ENCODE results near the gene F11R.
A peak's percentile ranks its signal among the peaks of the same experiment; 100 is the strongest.
"Not testable (repeated sequence)": the region's sequence is repeated elsewhere in the genome, so short reads cannot be mapped to it uniquely, and the experiment has no call there.

The F11R gene

DNA sequence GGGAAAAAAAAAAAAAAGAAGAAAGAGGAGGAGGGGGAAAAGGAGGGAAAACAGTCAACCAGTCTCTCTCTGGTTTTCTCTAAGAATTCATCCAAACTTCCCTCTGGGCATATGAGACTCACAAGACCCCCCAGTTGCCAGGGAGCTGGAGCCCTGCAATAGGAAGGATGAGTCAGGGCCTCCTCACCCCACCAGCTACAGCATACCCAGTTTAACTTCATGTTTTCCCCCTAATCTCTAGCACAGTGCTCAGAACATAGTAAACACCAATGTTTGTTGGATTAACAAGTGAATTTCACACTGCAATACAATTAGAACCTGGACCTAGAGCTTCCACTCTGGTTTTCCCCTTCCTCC, 7.8 kb downstream of the F11R start:
- DNase-seq (ENCODE audit: low read depth in 2 of 2), result no peak

GRCh38 chr1:161012420-161012819, 8.5 kb downstream of the F11R start:
- DNase-seq (ENCODE audit: low read depth in 2 of 2), result no peak

DNA sequence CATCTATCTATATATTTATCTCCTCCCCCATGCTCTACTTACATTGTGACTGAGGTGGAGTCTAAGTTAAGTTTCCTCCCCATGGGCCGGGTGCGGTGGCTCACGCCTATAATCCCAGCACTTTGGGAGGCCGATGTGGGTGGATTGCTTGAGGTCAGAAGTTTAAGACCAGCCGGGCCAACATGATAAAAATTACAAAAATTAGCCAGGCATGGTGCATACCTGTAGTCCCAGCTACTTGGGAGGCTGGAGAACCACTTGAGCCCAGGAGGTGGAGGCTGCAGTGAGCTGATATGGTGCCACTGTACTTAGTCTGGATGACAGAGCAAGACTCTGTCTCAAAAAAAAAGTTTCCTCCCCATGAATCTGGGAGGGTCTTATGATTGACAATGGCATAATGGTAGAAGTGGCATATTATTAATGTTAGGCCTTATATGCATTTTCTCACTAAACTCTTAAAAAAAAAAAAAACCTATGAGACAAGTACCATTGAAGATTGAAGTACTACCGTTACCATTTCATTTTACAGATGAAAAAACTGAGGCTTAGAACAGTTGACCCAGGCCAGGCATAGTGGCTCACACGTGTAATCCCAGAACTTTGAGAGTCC, 11.2 kb downstream of the F11R start:
- no peak for DNase-seq (ENCODE audit: low read depth in 2 of 2)

DNA sequence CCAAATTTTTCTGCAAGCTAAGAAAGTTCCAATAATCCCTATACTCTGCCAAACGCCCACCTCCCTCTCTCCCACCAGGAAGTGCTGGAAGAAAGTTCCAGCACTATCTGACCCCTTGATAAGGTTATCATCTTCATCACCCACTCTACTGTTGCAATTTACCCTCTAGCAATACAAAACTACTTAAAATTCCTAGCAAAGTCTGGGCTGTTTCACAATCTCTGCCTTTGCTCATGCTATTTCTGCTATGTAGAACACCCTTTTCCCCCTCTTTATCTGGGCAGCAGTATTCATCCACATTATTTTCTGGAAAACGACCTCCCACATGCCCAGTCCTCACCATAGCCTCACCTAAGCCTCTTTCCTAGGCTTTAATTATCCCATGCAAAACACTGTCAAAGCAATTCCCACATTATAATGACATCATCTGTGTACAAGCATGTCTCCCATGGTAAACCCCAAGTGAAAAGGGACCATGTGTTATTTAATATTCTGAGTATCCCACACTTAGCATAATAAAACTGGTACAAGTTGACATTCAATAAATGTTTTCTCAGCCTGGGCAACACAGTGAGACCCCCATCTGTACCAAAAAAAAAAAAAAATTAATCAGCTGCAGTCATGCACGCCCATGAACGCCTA, 12.0 kb downstream of the F11R start:
- no peak for DNase-seq (ENCODE audit: low read depth in 2 of 2)

DNA sequence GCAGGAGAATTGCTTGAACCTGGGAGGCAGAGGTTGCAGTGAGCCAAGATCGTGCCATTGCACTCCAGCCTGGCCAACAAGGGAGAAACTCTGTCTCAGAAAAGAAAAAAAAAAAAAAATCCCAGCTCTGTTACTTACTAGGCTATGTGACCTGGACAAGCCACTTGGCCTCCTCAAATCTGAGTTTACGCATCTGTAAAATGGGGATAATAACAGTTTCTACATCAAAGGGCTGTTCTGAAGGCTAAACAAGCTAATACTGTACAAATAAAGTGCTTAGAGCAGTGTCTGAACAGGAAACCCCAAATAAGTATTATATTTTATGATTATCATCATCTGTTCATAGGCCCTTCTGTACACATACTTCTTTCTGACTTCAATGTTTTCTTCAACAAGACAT, 13.6 kb downstream of the F11R start:
- no peak for DNase-seq (ENCODE audit: low read depth in 2 of 2)

GRCh38 chr1:161006563-161006962, 14.4 kb downstream of the F11R start:
- DNase-seq (ENCODE audit: low read depth in 2 of 2), result no peak

DNA sequence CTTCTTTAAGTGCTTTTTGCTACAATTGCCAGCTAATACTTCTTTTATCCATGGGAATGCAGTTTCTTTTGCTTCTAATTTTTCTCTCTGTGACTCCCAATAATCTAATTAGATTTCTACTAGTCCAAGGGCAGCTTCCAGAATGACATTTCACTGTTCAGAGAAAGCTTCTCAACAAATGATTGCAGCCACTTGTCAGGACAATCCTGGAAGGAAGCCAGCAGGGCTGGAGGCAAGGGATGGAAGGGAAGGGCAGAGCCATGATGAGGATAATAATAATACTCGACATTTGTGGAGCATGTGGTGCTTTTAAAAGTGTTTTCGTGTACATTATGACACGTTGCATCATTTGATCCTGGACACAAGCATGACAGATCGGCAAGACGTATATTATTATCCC, 19.4 kb downstream of the F11R start:
- DNase-seq (ENCODE audit: low read depth in 2 of 2), result no peak

- DNase-seq (ENCODE audit: low read depth in 2 of 2), result no peak
Measured at GRCh38 chr1:161000736-161001480, 20.0 kb downstream of the F11R start.

- no peak for DNase-seq (ENCODE audit: low read depth in 2 of 2)
Measured at GRCh38 chr1:160999376-160999775, 21.6 kb downstream of the F11R start.

GRCh38 chr1:160997323-160998038, 23.5 kb downstream of the F11R start:
- peak in 1 of 2 experiments; percentile 41 for DNase-seq (ENCODE audit: low read depth in 2 of 2)

DNA sequence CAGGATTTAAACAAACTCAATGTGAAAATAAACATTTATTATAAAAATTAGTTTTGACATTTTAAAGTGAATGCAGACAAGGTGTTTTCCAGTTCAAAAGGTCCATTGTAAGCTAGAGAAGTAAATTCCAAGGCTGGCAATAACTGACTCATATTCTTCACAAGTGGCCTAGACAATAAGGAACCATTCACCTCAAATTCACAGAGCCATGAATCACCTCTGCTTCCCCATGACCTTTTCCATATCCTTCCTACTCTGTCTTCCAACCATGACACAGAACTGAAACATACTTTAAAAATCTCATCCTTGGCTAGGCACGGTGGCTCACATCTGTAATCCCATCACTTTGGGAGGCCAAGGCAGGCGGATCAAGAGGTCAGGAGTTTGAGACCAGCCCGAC, 24.8 kb downstream of the F11R start:
- DNase-seq (ENCODE audit: low read depth in 2 of 2), result no peak

DNA sequence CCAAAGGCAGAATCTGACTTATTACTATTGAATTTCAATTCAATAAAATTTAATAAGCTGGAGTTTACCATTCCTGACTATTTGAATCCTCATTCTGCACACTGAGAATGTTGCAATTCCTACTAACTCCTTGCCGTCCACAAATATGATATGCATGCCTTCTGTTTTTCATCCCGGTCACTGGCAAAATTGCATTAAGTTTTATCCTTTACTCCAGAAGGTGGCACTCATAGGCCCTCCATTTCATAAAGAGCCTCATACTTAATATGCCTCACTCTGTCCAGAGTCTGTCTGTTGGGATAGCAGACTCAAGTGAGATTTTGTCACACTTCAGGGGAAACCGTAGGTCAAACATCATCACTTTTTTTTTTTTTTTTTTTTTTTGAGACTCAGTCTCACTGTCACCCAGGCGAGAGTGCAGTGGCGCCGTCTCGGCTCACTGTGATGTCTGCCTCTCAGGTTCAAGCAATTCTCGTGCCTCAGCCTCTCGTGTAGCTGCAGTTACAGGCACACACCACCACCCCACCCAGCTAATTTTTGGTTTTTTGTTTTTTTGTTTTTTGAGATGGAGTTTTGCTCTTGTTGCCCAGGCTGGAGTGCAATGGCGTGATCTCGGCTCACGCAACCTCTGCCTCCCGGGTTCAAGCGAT, 27.3 kb downstream of the F11R start:
- DNase-seq (ENCODE audit: low read depth in 2 of 2), result no peak

DNA sequence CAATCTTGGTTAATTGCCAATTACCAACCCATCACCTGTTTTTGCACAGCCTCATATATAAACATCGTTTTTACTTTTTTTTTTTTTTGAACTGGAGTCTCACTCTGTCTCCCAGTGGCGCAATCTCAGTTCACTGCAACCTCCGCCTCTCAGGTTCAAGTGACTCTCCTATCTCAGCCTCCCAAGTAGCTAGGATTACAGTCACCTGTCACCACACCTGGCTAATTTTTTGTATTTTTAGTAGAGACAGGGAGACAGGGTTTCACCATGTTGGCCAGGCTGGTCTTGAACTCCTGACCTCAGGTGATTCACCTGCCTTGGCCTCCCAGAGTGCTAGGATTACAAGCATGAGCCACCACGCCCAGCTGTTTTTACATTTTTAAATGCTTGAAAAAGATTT, 28.9 kb downstream of the F11R start:
- not testable (repeated sequence) for DNase-seq (ENCODE audit: low read depth in 2 of 2)

DNA sequence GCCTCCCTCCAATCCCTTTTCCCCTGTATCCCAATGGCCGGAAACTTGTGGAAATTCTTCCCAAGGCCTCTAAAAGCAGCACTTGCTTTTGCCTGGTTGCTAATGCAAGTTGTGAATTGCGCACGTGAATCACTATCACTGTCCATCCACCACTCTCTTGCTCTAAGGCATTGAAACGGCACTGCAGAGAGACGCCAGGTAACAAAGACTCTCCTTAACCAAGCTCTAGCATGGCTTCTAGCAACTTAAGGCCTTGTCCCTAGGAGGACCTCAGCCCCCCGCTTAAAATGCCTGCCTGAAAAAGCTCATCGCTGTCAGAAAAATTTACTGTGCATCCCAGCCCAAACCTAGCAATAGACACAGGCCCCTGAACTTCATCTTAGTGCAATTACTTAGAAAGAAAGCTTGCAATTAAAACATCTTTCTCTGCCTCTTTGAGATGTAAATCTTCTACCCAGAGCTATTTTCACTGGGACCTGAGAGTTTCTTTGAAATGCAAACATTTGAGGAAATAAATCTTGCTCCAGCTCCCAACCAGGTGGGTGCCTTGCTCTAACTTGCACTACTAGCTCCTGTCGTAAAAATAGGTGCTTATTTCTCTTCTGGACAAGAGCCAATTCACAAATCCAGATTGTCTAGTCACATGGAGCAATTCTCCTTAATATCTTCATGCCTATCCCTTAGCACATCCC, 33.4 kb downstream of the F11R start:
- DNase-seq (ENCODE audit: low read depth in 2 of 2), result no peak

- DNase-seq (ENCODE audit: low read depth in 2 of 2), result no peak
Measured at GRCh38 chr1:160985723-160986122, 35.2 kb downstream of the F11R start.

DNA sequence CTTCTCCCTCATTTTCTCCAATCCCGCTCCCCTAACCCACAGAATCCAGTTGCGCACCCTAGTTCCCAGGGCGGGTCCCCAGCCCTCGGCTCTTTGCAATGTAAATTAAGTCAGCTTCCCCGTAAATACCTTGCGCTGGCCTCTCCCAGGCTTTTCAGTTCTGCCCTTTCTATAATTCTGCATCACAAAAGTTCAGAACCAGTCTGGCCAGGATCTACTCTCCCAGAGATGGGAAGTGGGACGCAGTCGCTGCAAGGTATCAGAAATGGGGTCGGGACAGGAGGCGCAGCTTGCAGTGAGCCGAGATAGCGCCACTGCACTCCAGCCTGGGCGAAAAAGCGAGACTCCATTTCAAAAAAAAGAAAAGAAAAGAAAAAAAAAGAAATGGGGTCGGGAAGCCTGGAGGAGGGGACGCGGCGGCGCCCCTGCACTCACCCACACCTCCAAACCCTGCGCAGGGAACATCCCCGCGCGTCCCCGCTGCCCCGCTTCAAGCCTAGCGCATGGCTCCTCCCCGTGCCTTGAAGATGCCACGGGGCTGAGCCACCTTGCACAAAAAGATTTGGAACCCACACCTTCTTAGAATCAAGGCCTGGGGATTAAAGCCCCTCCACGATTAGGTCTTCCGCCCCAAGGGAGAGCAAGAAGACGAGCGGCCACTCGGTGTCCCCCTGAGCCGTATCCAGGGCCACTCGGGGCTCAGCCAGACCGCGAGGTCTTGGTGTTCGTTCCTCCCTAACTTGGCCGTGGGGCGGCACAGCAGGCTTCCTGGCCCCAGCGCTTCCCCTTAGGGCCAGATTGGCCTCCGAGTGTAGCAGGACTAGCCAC, 39.2 kb downstream of the F11R start:
- DNase-seq (ENCODE audit: low read depth in 2 of 2), result no peak

DNA sequence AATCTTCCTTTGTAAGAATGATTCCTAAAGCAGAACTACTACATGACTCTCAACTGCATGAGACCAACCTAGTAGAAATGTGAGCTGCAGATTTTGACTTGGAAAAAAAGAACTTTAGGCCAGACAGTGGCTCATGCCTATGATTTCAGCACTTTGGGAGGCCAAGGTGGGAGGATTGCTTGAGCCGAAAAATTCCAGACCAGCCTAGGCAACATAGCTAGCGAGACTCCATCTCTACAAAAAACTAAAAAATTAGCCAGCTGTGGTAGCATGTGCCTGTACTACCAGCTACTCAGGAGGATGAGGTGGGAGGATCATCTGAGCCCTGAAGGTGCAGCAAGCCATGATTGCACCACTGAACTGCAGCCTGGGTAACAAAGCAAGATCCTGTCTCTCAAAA, 41.7 kb downstream of the F11R start:
- no peak for DNase-seq (ENCODE audit: low read depth in 2 of 2)

GRCh38 chr1:160978510-160978927, 42.4 kb downstream of the F11R start:
- DNase-seq (ENCODE audit: low read depth in 2 of 2), result no peak

DNA sequence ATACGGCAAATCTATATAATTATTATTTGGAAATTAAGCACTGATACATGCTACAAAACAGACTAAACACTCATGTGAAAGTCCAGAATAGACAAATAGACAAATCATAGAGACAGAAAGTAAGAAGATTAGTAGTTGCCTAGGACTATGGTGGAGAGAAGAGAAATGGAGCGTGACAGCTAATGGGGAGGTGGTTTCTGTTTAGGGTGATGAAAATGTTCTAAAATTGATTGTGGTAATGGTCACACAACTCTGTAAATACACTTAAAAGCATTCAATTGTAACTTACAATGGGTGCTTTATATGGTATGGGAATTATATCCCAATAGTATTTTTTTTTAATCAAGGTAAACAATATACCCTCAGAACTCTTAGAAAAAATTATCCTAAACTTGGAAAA, 45.9 kb downstream of the F11R start:
- no peak for DNase-seq (ENCODE audit: low read depth in 2 of 2)

DNA sequence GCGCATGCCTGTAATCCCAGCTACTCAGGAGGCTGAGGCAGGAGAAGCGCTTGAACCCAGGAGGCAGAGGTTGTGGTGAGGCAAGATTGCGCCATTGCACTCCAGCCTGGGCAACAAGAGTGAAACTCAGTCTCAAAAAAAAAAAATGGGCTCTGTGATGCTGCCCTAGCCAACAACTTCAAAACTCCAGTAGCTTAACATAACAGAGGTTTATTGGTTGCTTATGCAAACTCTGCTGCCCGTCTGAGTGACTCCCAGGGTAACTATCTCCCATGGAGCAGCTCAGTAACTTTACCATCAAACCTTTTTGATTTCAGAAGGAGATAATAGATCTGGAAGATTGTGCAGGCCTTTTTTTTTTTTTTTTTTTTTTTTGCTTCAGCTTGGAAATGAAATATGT, 47.5 kb downstream of the F11R start:
- no peak for DNase-seq (ENCODE audit: low read depth in 2 of 2)

GRCh38 chr1:160972939-160973338, 48.0 kb downstream of the F11R start:
- no peak for DNase-seq (ENCODE audit: low read depth in 2 of 2)

Data from stimulated activated CD4-positive, alpha-beta T cell treated with anti-CD3 and anti-CD28 coated beads, Interleukin-12 subunit alpha, Interleukin-12 subunit beta, amount 100 ng/mL, for 24 hours (primary cell).